Peyer's patch (tissue), 4 donors: Measurements from ENCODE around the gene APOBEC4.

Experiments used
- CTCF ChIP-seq, 6 experiments: fragments of 450-650 bp in 4 of 6; fragments of 200-600 bp in 2 of 6; sonication (generic) in 1 of 6; IDR thresholded peaks; one replicate each; pipeline ENCODE4 v1.5.1; 2017 to 2019; ENCODE audit warnings: antibody characterized with exemption in 6 of 6, mild to moderate bottlenecking in 3 of 6, moderate library complexity in 1 of 6
- POLR2A ChIP-seq, 2 donors: fragments of 450-650 bp; IDR thresholded peaks; one replicate each; pipeline ENCODE4 v1.5.1; 2017; ENCODE audit warnings: antibody characterized with exemption in 2 of 2, mild to moderate bottlenecking in 2 of 2, moderate library complexity in 2 of 2

GRCh38 chr1:183630748-183631147 lies 22.4 kb downstream of the APOBEC4 start:
- TF ChIP-seq CTCF (IDR thresholded peaks at IDR 0.05), result no peak
- no peak for TF ChIP-seq POLR2A (IDR thresholded peaks at IDR 0.05)
